IMR-90 (cell line): ENCODE results near the gene PHACTR3. TPM values are rescaled to one million over a fixed set of nuclear protein-coding genes. Genes with fewer than 3 reads are reported as not detected.

Source experiments
- ATAC-seq: fragments of 200-7000 bp; cut with Tn5 transposase; 2 replicates; pipeline ENCODE4 v1.9.1; 2020; ENCODE audit warnings: low read depth, mild to moderate bottlenecking, moderate library complexity
- BruUV-seq: library from RNA; stranded (reverse); fragments of 400-500 nt; replicated peaks from 2 replicates; lab custom pipeline; 2021; lab: Mats Ljungman, UMichigan
- CTCF ChIA-PET: fragments of 300-600 bp; formaldehyde crosslinking; extraction: SDS; loops from one replicate; lab custom pipeline; 2021; ENCODE audit warnings: antibody characterized with exemption; lab: Yijun Ruan, JAX
- POLR2A ChIA-PET: fragments of 300-600 bp; sonication (Branson Sonifier 250); formaldehyde crosslinking; loops from one replicate; lab custom pipeline; 2022; ENCODE audit warnings: antibody characterized with exemption; ENCODE audit not compliant: unreplicated experiment; lab: Charles Lee
- DNase-seq: peaks from one replicate; pipeline ENCODE4 v3.0.0; 2013
- H2AFZ ChIP-seq: replicated peaks from 2 replicates; pipeline ENCODE3; 2013; ENCODE audit warnings: low read length, mild to moderate bottlenecking; ENCODE audit not compliant: poor library complexity
- H2AK5ac ChIP-seq: 2 replicates; pipeline ENCODE4 v1.6.1; 2013; ENCODE audit warnings: low read depth, low read length, inconsistent platforms
- H2AK9ac ChIP-seq: replicated peaks from 2 replicates; pipeline ENCODE3; 2013; ENCODE audit warnings: mild to moderate bottlenecking, low read depth, low read length, moderate library complexity; ENCODE audit not compliant: poor library complexity
- H2BK120ac ChIP-seq: 2 replicates; pipeline ENCODE4 v1.6.1; 2013; ENCODE audit warnings: low read depth, low read length, inconsistent platforms
- H2BK15ac ChIP-seq: 3 replicates; pipeline ENCODE4 v1.6.1; 2013; ENCODE audit warnings: low read depth, low read length, inconsistent platforms
- H2BK20ac ChIP-seq: 2 replicates; pipeline ENCODE4 v1.6.1; 2013; ENCODE audit warnings: low read depth, mild to moderate bottlenecking, inconsistent platforms, low read length, moderate library complexity
- H2BK5ac ChIP-seq: 2 replicates; pipeline ENCODE4 v1.6.1; 2013; ENCODE audit warnings: mild to moderate bottlenecking, low read depth, low read length, inconsistent platforms; ENCODE audit not compliant: poor library complexity, severe bottlenecking
- H3K14ac ChIP-seq: replicated peaks from 2 replicates; pipeline ENCODE4 v1.6.1; 2013; ENCODE audit warnings: low read depth, low read length, inconsistent platforms
- H3K18ac ChIP-seq: 2 replicates; pipeline ENCODE4 v1.6.1; 2013; ENCODE audit warnings: low read depth, low read length, control low read depth
- H3K23ac ChIP-seq: 2 replicates; pipeline ENCODE4 v1.6.1; 2013; ENCODE audit warnings: low read depth, low read length, inconsistent platforms
- H3K27ac ChIP-seq: 2 replicates; pipeline ENCODE4 v1.5.1; 2013; ENCODE audit warnings: mild to moderate bottlenecking, control low read depth, low read length; ENCODE audit not compliant: insufficient read depth
- H3K27me3 ChIP-seq: 2 replicates; pipeline ENCODE4 v1.6.1; 2013; ENCODE audit warnings: low read length; ENCODE audit not compliant: control insufficient read depth, insufficient read depth
- H3K36me3 ChIP-seq: 2 replicates; pipeline ENCODE4 v1.6.1; 2013; ENCODE audit warnings: low read length, mixed read lengths; ENCODE audit not compliant: control insufficient read depth, insufficient read depth
- H3K4ac ChIP-seq: 2 replicates; pipeline ENCODE4 v1.6.1; 2013; ENCODE audit warnings: low read depth, low read length, inconsistent platforms
- H3K4me1 ChIP-seq: 2 replicates; pipeline ENCODE4 v1.6.1; 2013; ENCODE audit warnings: low read length, mixed read lengths; ENCODE audit not compliant: control insufficient read depth, insufficient read depth
- H3K4me2 ChIP-seq: 2 replicates; pipeline ENCODE4 v1.6.1; 2013; ENCODE audit warnings: low read depth, mild to moderate bottlenecking, control low read depth, low read length, moderate library complexity
- H3K4me3 ChIP-seq: 2 replicates; pipeline ENCODE4 v1.5.1; 2013; ENCODE audit warnings: low read depth, mild to moderate bottlenecking, control low read depth, low read length, moderate library complexity; ENCODE audit not compliant: insufficient read depth
- H3K56ac ChIP-seq: 2 replicates; pipeline ENCODE4 v1.6.1; 2013; ENCODE audit warnings: low read length, inconsistent platforms; ENCODE audit not compliant: insufficient read depth; ENCODE audit errors: extremely low read depth
- H3K79me1 ChIP-seq, 2 experiments: 2 replicates each; pipeline ENCODE4 v1.6.1; 2013; ENCODE audit warnings: low read length in 2 of 2, inconsistent platforms in 1 of 2, low read depth in 1 of 2
- H3K9ac ChIP-seq: 2 replicates; pipeline ENCODE4 v1.6.1; 2013; ENCODE audit warnings: low read depth, low read length, control low read depth
- H3K9me1 ChIP-seq: 2 replicates; pipeline ENCODE4 v1.6.1; 2013; ENCODE audit warnings: low read length, inconsistent platforms; ENCODE audit not compliant: insufficient read depth
- H3K9me3 ChIP-seq: 2 replicates; pipeline ENCODE4 v1.6.1; 2013; ENCODE audit warnings: low read length; ENCODE audit not compliant: control insufficient read depth, insufficient read depth
- H4K20me1 ChIP-seq: 2 replicates; pipeline ENCODE4 v1.6.1; 2013; ENCODE audit warnings: low read length, inconsistent platforms; ENCODE audit not compliant: insufficient read depth
- H4K5ac ChIP-seq: 2 replicates; pipeline ENCODE4 v1.6.1; 2013; ENCODE audit warnings: mild to moderate bottlenecking, low read depth, low read length, control low read depth
- H4K8ac ChIP-seq, 2 experiments: 2 replicates each; pipeline ENCODE4 v1.6.1; 2013; ENCODE audit warnings: low read depth in 2 of 2, low read length in 2 of 2, control low read depth in 1 of 2, inconsistent platforms in 1 of 2
- H4K91ac ChIP-seq: 2 replicates; pipeline ENCODE4 v1.6.1; 2013; ENCODE audit warnings: low read depth, low read length, inconsistent platforms; ENCODE audit not compliant: insufficient read depth
- BHLHE40 ChIP-seq: fragments of 150-350 bp; IDR thresholded peaks from 2 replicates; pipeline ENCODE4 v1.6.1; 2016; ENCODE audit warnings: mild to moderate bottlenecking, low read depth, low read length
- CEBPB ChIP-seq: IDR thresholded peaks from 2 replicates; pipeline ENCODE4 v1.6.1; 2012; ENCODE audit warnings: low read depth, low read length, improper control_type of control experiment
- CHD1 ChIP-seq: IDR thresholded peaks from 2 replicates; pipeline ENCODE4 v1.6.1; 2012; ENCODE audit warnings: low read depth, low read length, improper control_type of control experiment
- FOS ChIP-seq: fragments of 150-350 bp; IDR thresholded peaks from 2 replicates; pipeline ENCODE4 v1.6.1; 2016; ENCODE audit warnings: low read depth, low read length
- MAFK ChIP-seq: IDR thresholded peaks from 2 replicates; pipeline ENCODE4 v1.6.1; 2012; ENCODE audit warnings: low read depth, low read length, improper control_type of control experiment
- MAZ ChIP-seq: IDR thresholded peaks from 2 replicates; pipeline ENCODE4 v1.6.1; 2012; ENCODE audit warnings: low read depth, mild to moderate bottlenecking, low read length, improper control_type of control experiment, moderate library complexity, borderline replicate concordance
- MXI1 ChIP-seq: IDR thresholded peaks from 2 replicates; pipeline ENCODE4 v1.6.1; 2012; ENCODE audit warnings: low read depth, mild to moderate bottlenecking, low read length, moderate library complexity, borderline replicate concordance
- POLR2A ChIP-seq: IDR thresholded peaks from 2 replicates; pipeline ENCODE4 v1.6.1; 2012; ENCODE audit warnings: mild to moderate bottlenecking, low read depth, low read length
- RAD21 ChIP-seq: IDR thresholded peaks from 2 replicates; pipeline ENCODE4 v1.6.1; 2012; ENCODE audit warnings: low read length, improper control_type of control experiment
- RCOR1 ChIP-seq: IDR thresholded peaks from 2 replicates; pipeline ENCODE4 v1.6.1; 2012; ENCODE audit warnings: mild to moderate bottlenecking, low read length, improper control_type of control experiment; ENCODE audit not compliant: insufficient replicate concordance
- RFX5 ChIP-seq: IDR thresholded peaks from 2 replicates; pipeline ENCODE4 v1.8.0; 2012; ENCODE audit warnings: low read depth, mild to moderate bottlenecking, low read length, moderate library complexity
- SMC3 ChIP-seq: fragments of 150-350 bp; IDR thresholded peaks from 2 replicates; pipeline ENCODE4 v1.6.1; 2016; ENCODE audit warnings: low read depth, mild to moderate bottlenecking, antibody characterized with exemption, low read length, moderate library complexity
- WGBS, 2 experiments: methylation state at CpG; one replicate each; pipeline versions ENCODE4 v1.1.5 to v1.1.7; 2013; ENCODE audit warnings: missing lambda C conversion rate in 2 of 2; ENCODE audit not compliant: insufficient read length in 1 of 2; ENCODE audit errors: extremely low coverage in 2 of 2; 5-methylcytosine and 5-hydroxymethylcytosine counted together
- dilution Hi-C: fragments of 300-500 bp; cut with HindIII; formaldehyde crosslinking; loops from one replicate; pipeline ENCODE4 v1.14.3; 2018; ENCODE audit warnings: low sequenced_read_pairs; ENCODE audit not compliant: unreplicated experiment
- in situ Hi-C: fragments of 300-500 bp; cut with MboI; formaldehyde crosslinking; loops from 3 replicates; pipeline ENCODE4 v1.14.3; 2019; ENCODE audit warnings: low sequenced_read_pairs, inconsistent platforms, mixed read lengths
- intact Hi-C: fragments of 100-400 bp; cut with micrococcal nuclease; formaldehyde crosslinking; loops from 2 replicates; pipeline ENCODE4 v1.10.0; 2022
- polyA plus RNA-seq, 3 experiments: library from polyadenylated mRNA; depleted of rRNA; stranded (reverse); fragments of >200 nt; gene quantifications; 2 replicates each; pipeline ENCODE4 v1.2.3, GENCODE V29; 2012; ENCODE audit warnings: low replicate concordance in 1 of 3
- total RNA-seq: library from RNA; depleted of rRNA; stranded (reverse); fragments of >200 nt; gene quantifications from 2 replicates; pipeline ENCODE4 v1.2.3, GENCODE V29; 2012
- TF ChIP-seq, protein P1 (sequence below): fragments of 150-350 bp; IDR thresholded peaks from 2 replicates; pipeline ENCODE4 v1.6.1; 2017; ENCODE audit warnings: mild to moderate bottlenecking, antibody characterized with exemption, low read length, low read depth
- TF ChIP-seq, protein P2 (sequence below): conservative IDR thresholded peaks from 2 replicates; pipeline ENCODE4 v1.5.1; 2012; ENCODE audit warnings: mild to moderate bottlenecking, low read depth, low read length, improper control_type of control experiment
- TF ChIP-seq, protein P3 (sequence below): fragments of 150-350 bp; IDR thresholded peaks from 2 replicates; pipeline ENCODE4 v1.6.1; 2016; ENCODE audit warnings: low read depth, mild to moderate bottlenecking, low read length, moderate library complexity, borderline replicate concordance

The PHACTR3 gene
- total and polyA plus RNA-seq, 2 of the 4 experiments (the other 2 are of a cell fraction) = not detected

DNA sequence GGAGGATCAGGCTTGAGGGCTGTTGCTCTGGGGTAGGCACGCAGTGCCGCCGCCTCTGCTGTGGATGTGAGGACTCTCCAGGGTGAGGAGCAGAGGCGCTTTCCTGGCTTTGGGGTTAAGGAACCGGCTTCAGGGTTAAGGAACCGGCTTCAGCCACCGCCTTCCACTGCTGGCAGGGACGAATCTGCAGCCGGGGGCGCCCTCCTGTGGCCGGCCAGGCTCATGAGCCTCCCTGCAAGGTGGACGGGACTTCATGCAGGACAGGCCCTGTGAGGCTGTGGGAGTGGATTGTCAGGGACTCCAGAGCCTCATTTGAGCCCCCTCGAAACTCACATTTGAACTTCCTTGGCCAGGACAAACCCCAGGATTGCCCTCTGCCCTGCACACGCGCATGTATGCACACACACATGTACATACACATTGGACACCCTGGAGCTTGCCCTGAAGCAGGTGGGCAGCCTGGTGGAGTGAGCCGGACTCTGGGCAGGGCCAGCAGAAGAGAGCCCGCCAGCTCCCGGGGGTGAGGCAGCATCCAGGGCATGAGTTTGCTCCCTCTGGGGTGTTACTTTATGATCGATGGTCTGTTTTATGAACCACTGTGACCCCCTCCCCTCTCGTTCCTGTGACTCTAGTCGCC lies 146.9 kb downstream of the PHACTR3 start:
- Histone ChIP-seq H3K23ac (no peak overlapping the region), H3K4me2 (no peak overlapping the region), H3K4me3 (no peak overlapping the region), H3K56ac (no peak overlapping the region), H3K36me3 (no peaks in the 10 kb centered on the region), H2AK9ac (peak overlapping the region; percentile 55), H3K79me1 (no peaks in the 10 kb centered on the region), H3K4me1 (no peaks in the 10 kb centered on the region), H2AK5ac (no peak overlapping the region), H2BK20ac (no peak overlapping the region), H3K27ac (no peak overlapping the region), H3K18ac (no peak overlapping the region), H4K8ac (no peak overlapping the region), H3K4ac (no peak overlapping the region), H4K91ac (no peak overlapping the region), H2BK5ac (no peak overlapping the region), H2AFZ (no peak overlapping the region), H4K5ac (no peak overlapping the region), H3K9me1 (no peaks in the 10 kb centered on the region), H2BK120ac (no peak overlapping the region), H3K14ac (no peak overlapping the region), H4K20me1 (no peaks in the 10 kb centered on the region), H2BK15ac (no peak overlapping the region), H3K9ac (no peak overlapping the region), H3K9me3 (no peaks in the 10 kb centered on the region; the same call in 1 of the 2 replicates), H3K27me3 (no peaks in the 10 kb centered on the region)
- dilution Hi-C loops (no loop called here), in situ Hi-C loops (no loop called here), intact Hi-C loops (loop anchor here (5.0 kb wide), 1 partner anchor 234 kb away; no protein-coding TSS in a partner anchor)
- CTCF ChIA-PET = no interaction called here
- POLR2A ChIA-PET = no interaction called here
- BruUV-seq = no TSS peak
- WGBS, 2 experiments = 33% methylated on average over 3 of the region's 21 CpGs; no CpG with 5 or more reads in 1 of the 2 experiments
- ATAC-seq (peak; percentile 81), DNase-seq (peak; percentile 24)
- TF ChIP-seq BHLHE40 (no peak), MXI1 (no peak), RFX5 (no peak), CHD1 (no peak), CEBPB (no peak), FOS (no peak), MAFK (no peak), RAD21 (peak; percentile 65), RCOR1 (no peak), SMC3 (peak; percentile 26; the same call in 1 of the 2 replicates), MAZ (no peak), POLR2A (no peak)
- TF ChIP-seq, protein P1, sequence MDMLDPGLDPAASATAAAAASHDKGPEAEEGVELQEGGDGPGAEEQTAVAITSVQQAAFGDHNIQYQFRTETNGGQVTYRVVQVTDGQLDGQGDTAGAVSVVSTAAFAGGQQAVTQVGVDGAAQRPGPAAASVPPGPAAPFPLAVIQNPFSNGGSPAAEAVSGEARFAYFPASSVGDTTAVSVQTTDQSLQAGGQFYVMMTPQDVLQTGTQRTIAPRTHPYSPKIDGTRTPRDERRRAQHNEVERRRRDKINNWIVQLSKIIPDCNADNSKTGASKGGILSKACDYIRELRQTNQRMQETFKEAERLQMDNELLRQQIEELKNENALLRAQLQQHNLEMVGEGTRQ = no peak
- TF ChIP-seq, protein P2, sequence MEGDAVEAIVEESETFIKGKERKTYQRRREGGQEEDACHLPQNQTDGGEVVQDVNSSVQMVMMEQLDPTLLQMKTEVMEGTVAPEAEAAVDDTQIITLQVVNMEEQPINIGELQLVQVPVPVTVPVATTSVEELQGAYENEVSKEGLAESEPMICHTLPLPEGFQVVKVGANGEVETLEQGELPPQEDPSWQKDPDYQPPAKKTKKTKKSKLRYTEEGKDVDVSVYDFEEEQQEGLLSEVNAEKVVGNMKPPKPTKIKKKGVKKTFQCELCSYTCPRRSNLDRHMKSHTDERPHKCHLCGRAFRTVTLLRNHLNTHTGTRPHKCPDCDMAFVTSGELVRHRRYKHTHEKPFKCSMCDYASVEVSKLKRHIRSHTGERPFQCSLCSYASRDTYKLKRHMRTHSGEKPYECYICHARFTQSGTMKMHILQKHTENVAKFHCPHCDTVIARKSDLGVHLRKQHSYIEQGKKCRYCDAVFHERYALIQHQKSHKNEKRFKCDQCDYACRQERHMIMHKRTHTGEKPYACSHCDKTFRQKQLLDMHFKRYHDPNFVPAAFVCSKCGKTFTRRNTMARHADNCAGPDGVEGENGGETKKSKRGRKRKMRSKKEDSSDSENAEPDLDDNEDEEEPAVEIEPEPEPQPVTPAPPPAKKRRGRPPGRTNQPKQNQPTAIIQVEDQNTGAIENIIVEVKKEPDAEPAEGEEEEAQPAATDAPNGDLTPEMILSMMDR = peak; percentile 63
- TF ChIP-seq, protein P3, sequence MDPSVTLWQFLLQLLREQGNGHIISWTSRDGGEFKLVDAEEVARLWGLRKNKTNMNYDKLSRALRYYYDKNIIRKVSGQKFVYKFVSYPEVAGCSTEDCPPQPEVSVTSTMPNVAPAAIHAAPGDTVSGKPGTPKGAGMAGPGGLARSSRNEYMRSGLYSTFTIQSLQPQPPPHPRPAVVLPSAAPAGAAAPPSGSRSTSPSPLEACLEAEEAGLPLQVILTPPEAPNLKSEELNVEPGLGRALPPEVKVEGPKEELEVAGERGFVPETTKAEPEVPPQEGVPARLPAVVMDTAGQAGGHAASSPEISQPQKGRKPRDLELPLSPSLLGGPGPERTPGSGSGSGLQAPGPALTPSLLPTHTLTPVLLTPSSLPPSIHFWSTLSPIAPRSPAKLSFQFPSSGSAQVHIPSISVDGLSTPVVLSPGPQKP = no peak
